SU-DHL-6 (cell line): Measurements from ENCODE around the gene FAM120A.

Experiments used
- H2AFZ ChIP-seq: fragments of 200-600 bp; sonication (generic); 2 replicates; pipeline ENCODE4 v1.6.1; 2014; ENCODE audit warnings: low read depth, mild to moderate bottlenecking, moderate library complexity, mixed read lengths, antibody characterized with exemption, low read length; ENCODE audit not compliant: severe bottlenecking
- H3F3A ChIP-seq: fragments of 200-600 bp; shearing (Covaris generic); 2 replicates; pipeline ENCODE4 v1.6.0; 2016; ENCODE audit warnings: antibody characterized with exemption, mild to moderate bottlenecking; ENCODE audit not compliant: insufficient read depth
- H3K27ac ChIP-seq: fragments of 200-600 bp; sonication (generic); 2 replicates; pipeline ENCODE4 v1.5.1; 2016; ENCODE audit warnings: low read depth, mild to moderate bottlenecking, low read length, moderate library complexity, mixed read lengths
- H3K27me3 ChIP-seq: fragments of 200-600 bp; sonication (generic), shearing (Covaris generic); 2 replicates; pipeline ENCODE4 v1.6.0; 2014; ENCODE audit warnings: mild to moderate bottlenecking, low read length
- H3K36me3 ChIP-seq: fragments of 200-600 bp; sonication (generic); 2 replicates; pipeline ENCODE4 v1.6.1; 2014; ENCODE audit warnings: mild to moderate bottlenecking, low read length, mixed read lengths
- H3K4me2 ChIP-seq: fragments of 300-600, 200-600 bp; shearing (Covaris generic), sonication (generic); 2 replicates; pipeline ENCODE4 v1.6.0; 2014; ENCODE audit warnings: low read length, low read depth, mild to moderate bottlenecking; ENCODE audit not compliant: poor library complexity, severe bottlenecking
- H3K4me3 ChIP-seq: fragments of 200-600 bp; sonication (generic); 2 replicates; pipeline ENCODE4 v1.5.1; 2014; ENCODE audit warnings: antibody characterized with exemption, low read length, mild to moderate bottlenecking, mixed read lengths; ENCODE audit not compliant: insufficient read depth, poor library complexity, severe bottlenecking
- H3K79me2 ChIP-seq: fragments of 200-600 bp; sonication (generic); 2 replicates; pipeline ENCODE4 v1.6.1; 2014; ENCODE audit warnings: mild to moderate bottlenecking, low read length, moderate library complexity; ENCODE audit not compliant: insufficient read depth
- H3K9ac ChIP-seq: fragments of 200-600 bp; sonication (generic); 2 replicates; pipeline ENCODE4 v1.7.0; 2014; ENCODE audit warnings: mild to moderate bottlenecking, low read length
- H3K9me2 ChIP-seq: fragments of 200-600 bp; sonication (generic); replicated peaks from 2 replicates; pipeline ENCODE4 v1.6.1; 2014; ENCODE audit warnings: low read length; ENCODE audit not compliant: insufficient read depth
- H3K9me3 ChIP-seq: fragments of 200-600 bp; sonication (generic); 2 replicates; pipeline ENCODE4 v1.6.1; 2014; ENCODE audit warnings: low read length, mixed read lengths; ENCODE audit not compliant: insufficient read depth
- H4K20me1 ChIP-seq: fragments of 200-600 bp; sonication (generic); 2 replicates; pipeline ENCODE4 v1.6.1; 2014; ENCODE audit warnings: low read depth, mild to moderate bottlenecking, antibody characterized with exemption, low read length, moderate library complexity, mixed read lengths
- EZH2phosphoT487 ChIP-seq: fragments of 200-600 bp; sonication (generic), shearing (Covaris generic); conservative IDR thresholded peaks from 2 replicates; pipeline ENCODE4 v1.6.1; 2018; ENCODE audit warnings: mild to moderate bottlenecking, antibody characterized with exemption, low read length, moderate library complexity, mixed read lengths
- TF ChIP-seq, protein P1 (sequence below): fragments of 200-600 bp; sonication (generic); IDR thresholded peaks from one replicate; pipeline ENCODE4 v1.5.1; 2017; ENCODE audit warnings: antibody characterized with exemption, mild to moderate bottlenecking, low read length, moderate library complexity; ENCODE audit not compliant: insufficient read depth, poor library complexity, severe bottlenecking

FAM120A gene

DNA sequence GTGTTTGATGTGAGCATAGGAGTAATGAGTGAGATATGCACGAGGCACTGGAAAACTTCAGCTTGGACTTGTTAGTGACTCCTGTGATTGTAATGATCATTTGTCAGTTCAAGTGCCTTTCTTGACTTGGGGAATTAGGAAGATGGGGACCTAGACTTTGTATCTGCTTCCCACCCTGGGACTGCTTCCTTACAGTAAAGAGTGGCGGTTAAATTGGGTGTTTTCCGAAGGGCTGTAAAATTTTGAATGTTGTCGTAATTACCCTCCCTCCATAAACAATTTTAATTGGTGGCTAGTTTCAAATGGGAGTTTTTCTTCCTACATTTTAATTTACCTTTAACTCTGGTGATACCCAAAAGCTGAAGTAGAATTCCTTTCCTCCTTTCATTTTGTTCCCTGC, 25.4 kb downstream of the FAM120A start:
- H3K4me2 ChIP-seq: no peak overlapping the region

DNA sequence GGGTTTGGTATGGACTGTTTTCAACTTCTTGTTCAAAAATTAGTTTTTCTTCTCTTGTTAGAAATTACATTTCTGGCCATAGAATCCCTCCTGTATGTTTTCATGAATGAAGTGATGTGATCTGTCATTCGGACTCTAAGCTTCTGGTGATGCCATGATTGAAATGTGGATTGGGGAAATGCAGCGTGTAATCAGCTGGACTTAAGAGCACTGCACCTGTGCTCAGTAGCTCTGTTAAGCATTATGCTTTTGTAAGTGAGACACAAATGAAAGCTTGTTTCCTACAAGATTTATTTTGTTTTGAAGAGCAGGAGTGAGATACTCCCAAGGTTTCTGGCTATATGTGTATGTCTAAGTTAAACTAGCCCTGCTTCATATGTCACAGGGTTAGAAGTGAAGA, 25.9 kb downstream of the FAM120A start:
- H3K36me3 ChIP-seq: peaks cover 10% of the 10 kb centered on the region; the same call in 1 of the 2 replicates
- peaks cover 48% of the 10 kb centered on the region for H3K79me2 ChIP-seq
- no peak for TF ChIP-seq EZH2phosphoT487
- TF ChIP-seq, protein P1, sequence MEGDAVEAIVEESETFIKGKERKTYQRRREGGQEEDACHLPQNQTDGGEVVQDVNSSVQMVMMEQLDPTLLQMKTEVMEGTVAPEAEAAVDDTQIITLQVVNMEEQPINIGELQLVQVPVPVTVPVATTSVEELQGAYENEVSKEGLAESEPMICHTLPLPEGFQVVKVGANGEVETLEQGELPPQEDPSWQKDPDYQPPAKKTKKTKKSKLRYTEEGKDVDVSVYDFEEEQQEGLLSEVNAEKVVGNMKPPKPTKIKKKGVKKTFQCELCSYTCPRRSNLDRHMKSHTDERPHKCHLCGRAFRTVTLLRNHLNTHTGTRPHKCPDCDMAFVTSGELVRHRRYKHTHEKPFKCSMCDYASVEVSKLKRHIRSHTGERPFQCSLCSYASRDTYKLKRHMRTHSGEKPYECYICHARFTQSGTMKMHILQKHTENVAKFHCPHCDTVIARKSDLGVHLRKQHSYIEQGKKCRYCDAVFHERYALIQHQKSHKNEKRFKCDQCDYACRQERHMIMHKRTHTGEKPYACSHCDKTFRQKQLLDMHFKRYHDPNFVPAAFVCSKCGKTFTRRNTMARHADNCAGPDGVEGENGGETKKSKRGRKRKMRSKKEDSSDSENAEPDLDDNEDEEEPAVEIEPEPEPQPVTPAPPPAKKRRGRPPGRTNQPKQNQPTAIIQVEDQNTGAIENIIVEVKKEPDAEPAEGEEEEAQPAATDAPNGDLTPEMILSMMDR: no peak

More for the DNA sequence above, 25.4 kb downstream of the FAM120A start:
- peaks cover 48% of the 10 kb centered on the region for H3K79me2 ChIP-seq
- H4K20me1 ChIP-seq: no peaks in the 10 kb centered on the region
- H3K27me3 ChIP-seq: no peaks in the 10 kb centered on the region
- H3K4me3 ChIP-seq: no peak overlapping the region
- no peak overlapping the region for H2AFZ ChIP-seq
- no peaks in the 10 kb centered on the region for H3F3A ChIP-seq
- TF ChIP-seq, protein P1: no peak
- no peak for TF ChIP-seq EZH2phosphoT487
- H3K36me3 ChIP-seq: peaks cover 10% of the 10 kb centered on the region; the same call in 1 of the 2 replicates
- no peaks in the 10 kb centered on the region for H3K9me2 ChIP-seq
- H3K9me3 ChIP-seq: no peaks in the 10 kb centered on the region
- H3K9ac ChIP-seq: no peak overlapping the region
- no peak overlapping the region for H3K27ac ChIP-seq

DNA sequence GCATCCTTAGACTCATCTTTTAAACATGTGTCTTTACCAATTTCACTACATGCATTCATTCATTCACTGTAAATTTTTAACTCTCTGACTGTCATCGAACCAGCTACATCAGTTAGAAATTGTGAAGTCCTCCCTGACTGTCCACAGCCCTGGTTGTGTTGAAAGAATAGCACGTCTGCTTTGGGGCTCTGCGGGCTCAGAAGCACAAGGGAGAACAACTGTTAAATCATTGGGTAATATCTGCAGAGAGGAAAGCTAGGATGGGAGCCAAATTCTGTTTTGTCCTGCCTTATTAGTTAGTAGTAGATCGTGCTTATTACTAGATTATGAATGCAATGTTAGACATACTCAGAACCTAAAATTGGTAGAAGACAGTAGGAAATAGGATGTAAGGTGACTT, 28.2 kb downstream of the FAM120A start:
- Histone ChIP-seq H3K79me2 (peaks cover 40% of the 10 kb centered on the region), H3K9ac (no peak overlapping the region), H3F3A (no peaks in the 10 kb centered on the region), H4K20me1 (no peaks in the 10 kb centered on the region), H2AFZ (no peak overlapping the region), H3K27ac (no peak overlapping the region), H3K9me3 (no peaks in the 10 kb centered on the region), H3K36me3 (peaks cover 10% of the 10 kb centered on the region; the same call in 1 of the 2 replicates), H3K27me3 (no peaks in the 10 kb centered on the region), H3K4me2 (no peak overlapping the region), H3K4me3 (no peak overlapping the region), H3K9me2 (no peaks in the 10 kb centered on the region)
- TF ChIP-seq, protein P1: no peak
- TF ChIP-seq EZH2phosphoT487: no peak

More for the DNA sequence above, 25.9 kb downstream of the FAM120A start:
- Histone ChIP-seq H2AFZ (no peak overlapping the region), H3K9me2 (no peaks in the 10 kb centered on the region), H3F3A (no peaks in the 10 kb centered on the region), H3K27me3 (no peaks in the 10 kb centered on the region), H3K27ac (no peak overlapping the region), H4K20me1 (no peaks in the 10 kb centered on the region), H3K4me2 (no peak overlapping the region), H3K4me3 (no peak overlapping the region), H3K9ac (no peak overlapping the region), H3K9me3 (no peaks in the 10 kb centered on the region)

DNA sequence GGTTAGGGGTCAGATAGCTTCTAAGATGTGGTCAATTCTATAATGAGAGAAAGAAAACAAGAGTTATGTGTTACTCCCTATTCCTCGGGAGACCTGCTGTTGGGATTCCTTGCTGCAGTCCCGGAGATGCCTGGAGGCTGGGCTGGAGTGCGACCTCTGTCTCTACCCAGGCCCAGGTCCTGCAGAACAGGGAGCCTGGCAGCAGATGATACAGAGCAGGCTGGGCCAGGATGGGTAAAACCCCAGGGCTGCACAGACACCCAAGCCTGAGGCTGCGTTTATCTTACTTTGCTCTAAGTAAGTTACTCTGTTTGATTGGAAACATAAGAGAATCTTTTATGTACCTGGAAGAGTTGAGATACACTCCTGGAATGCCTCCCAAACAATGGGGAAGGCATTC, 28.8 kb downstream of the FAM120A start:
- H3K9me3 ChIP-seq: no peaks in the 10 kb centered on the region
- H3F3A ChIP-seq: no peaks in the 10 kb centered on the region
- H3K27me3 ChIP-seq: no peaks in the 10 kb centered on the region
- H3K9ac ChIP-seq: no peak overlapping the region
- no peak overlapping the region for H3K4me3 ChIP-seq
- TF ChIP-seq, protein P1: no peak
- no peak for TF ChIP-seq EZH2phosphoT487
- peaks cover 36% of the 10 kb centered on the region for H3K79me2 ChIP-seq
- no peak overlapping the region for H3K4me2 ChIP-seq
- no peak overlapping the region for H2AFZ ChIP-seq
- H3K36me3 ChIP-seq: peaks cover 6% of the 10 kb centered on the region; the same call in 1 of the 2 replicates
- H3K9me2 ChIP-seq: no peaks in the 10 kb centered on the region
- no peak overlapping the region for H3K27ac ChIP-seq
- no peaks in the 10 kb centered on the region for H4K20me1 ChIP-seq
